ENCODE data around the gene KXD1.

The KXD1 gene

DNA sequence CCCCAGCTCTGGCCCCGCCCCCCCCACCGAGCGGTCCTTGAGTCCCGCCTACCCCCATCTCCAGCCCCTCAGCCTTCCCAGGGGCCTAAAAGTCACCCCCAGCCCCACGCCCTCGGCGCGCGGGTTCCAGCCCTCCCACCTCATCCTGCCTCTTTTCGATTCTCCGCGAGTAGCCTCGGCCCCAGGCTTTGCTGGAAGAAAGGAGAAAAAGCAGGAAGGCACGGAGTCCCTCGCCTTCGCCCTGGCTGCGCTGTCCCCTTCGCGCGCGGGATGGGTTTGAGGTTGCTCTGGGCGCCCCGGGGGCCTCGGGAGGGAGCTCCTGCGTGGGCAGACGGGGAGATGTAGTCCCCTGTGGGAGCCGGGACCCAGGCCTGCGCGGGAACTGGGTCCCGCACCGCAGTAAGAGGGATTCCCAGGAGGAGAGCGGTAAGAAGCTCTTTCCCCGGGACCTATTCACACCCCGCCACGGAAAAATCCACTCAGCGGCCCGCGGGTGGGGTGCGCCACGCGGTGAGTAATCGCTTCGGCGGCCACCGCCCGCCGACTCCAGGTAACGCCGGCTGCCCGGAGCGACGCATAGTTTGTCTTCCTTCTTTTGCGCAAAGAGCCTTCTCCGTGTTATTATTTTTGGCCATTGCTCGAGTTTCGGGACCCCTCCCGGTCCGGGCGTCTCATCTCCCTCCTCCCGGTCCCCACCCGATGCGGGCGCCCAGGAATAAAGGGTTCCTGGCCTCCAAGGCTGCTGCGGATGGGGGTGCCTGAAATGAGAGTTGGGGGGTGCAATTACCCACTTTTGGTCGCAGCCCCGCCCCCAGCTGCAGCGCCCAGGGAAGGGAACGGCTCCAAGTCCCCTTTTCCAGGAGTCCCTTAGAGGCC is 49.8 kb downstream of the KXD1 start:
- no peak for DNase-seq (ENCODE audit: low read depth)
- TF ChIP-seq, protein P1, sequence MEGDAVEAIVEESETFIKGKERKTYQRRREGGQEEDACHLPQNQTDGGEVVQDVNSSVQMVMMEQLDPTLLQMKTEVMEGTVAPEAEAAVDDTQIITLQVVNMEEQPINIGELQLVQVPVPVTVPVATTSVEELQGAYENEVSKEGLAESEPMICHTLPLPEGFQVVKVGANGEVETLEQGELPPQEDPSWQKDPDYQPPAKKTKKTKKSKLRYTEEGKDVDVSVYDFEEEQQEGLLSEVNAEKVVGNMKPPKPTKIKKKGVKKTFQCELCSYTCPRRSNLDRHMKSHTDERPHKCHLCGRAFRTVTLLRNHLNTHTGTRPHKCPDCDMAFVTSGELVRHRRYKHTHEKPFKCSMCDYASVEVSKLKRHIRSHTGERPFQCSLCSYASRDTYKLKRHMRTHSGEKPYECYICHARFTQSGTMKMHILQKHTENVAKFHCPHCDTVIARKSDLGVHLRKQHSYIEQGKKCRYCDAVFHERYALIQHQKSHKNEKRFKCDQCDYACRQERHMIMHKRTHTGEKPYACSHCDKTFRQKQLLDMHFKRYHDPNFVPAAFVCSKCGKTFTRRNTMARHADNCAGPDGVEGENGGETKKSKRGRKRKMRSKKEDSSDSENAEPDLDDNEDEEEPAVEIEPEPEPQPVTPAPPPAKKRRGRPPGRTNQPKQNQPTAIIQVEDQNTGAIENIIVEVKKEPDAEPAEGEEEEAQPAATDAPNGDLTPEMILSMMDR (conservative IDR thresholded peaks at IDR 0.05; ENCODE audit: control insufficient read depth, insufficient read depth, low read depth, low read length): no peak
- no peak overlapping the region for H3K4me3 ChIP-seq (ENCODE audit: control insufficient read depth, low read depth, low read length)

DNA sequence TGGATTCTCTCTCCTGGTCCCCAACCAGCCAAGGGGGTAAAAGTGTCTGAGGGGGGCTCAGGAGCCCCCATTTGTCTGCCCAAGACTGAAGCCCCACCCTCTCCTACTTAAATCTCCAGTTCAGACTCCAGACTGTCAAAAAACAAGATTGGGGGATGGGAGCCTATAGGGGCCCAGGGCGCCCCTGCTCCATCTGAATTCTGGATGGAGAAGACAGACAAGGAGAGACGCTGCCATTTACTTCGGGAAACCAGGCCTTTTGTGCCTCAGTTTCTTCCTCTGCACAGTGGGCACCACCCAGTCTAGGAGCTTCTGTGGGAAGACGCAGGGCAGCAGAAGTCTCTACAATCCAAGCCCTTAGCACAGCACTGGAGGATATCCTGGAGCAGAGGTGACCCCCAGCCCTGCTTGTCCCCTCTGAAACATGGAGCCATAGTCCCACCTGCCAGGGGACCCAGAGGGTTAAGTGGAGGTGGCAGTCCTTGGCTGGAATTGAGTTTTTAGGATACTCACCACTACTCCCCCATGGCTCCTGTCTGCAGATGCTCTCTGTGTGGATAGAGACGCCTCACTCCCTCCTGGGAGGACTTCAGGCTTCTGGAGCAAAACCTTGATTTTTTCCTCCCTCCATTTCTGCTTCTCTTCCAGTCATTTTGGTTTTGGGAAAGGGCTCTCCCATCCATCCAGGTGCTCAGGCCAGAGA is 50.6 kb downstream of the KXD1 start:
- no peak overlapping the region for H3K4me3 ChIP-seq (ENCODE audit: control insufficient read depth, low read depth, low read length)
- DNase-seq (ENCODE audit: low read depth): no peak
- TF ChIP-seq, protein P1 (conservative IDR thresholded peaks at IDR 0.05; ENCODE audit: control insufficient read depth, insufficient read depth, low read depth, low read length): no peak

DNA sequence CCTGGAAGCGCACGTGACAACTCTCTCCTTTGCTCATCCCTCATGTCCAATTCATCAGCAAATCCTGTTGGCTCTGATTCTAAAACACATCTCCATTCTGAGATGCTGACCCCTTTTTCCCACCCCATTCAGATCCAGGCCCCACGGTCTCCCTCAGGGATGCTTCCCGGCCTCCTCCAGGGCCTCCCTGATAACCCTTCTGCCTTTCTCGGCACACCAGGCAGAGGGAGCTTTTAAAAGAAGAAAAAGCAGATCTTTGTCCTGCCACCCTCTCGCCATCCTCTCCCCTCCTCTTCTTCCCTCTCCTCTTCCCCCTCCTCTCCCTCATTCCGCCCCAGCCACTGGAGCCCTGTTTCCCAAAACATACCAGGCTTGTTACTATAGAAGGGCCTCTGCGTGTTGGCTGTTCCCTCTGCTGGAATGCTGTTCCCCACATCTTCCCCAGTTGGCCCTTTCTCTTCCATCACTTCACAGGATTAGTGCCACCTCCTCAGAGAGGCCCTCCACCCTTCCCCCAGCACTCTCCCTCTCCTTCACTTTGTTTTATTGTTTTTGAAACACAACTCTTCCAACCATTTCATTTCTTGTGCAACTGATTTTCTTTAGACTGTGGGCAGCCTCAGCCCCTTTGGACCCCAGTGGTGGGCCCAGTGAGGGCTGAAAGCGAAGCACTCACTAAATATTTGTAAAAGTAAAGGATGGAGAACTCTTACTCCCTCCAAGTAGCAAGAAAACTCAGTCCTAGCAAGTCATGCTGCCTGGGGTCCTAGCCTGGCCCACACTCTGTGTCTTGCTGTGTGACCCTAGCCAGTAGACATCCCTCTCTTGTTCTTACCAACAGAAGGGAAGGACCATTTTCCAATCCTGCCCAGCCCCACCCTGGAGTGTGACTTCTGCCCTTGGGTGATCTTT is 51.4 kb downstream of the KXD1 start:
- TF ChIP-seq, protein P1 (conservative IDR thresholded peaks at IDR 0.05; ENCODE audit: control insufficient read depth, insufficient read depth, low read depth, low read length): no peak
- DNase-seq (ENCODE audit: low read depth): no peak
- no peak overlapping the region for H3K4me3 ChIP-seq (ENCODE audit: control insufficient read depth, low read depth, low read length)

DNA sequence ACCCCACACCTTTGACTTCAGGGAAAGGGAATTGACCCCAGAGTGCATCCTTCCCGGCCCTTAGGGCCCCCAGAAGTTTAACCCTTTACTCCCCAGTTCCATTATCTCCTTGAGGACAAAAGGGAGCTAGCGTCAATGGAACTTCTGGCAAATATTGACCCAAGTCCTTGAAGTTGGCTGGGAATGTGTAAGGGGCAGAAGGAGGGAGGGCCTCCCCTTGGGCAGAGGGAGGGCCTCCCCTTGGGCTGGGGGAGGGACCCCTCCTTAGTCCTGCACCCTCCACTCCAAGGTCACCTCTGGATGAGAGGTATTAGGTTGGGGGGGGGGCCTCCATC is 52.0 kb downstream of the KXD1 start:
- no peak overlapping the region for H3K4me3 ChIP-seq (ENCODE audit: control insufficient read depth, low read depth, low read length)
- no peak for DNase-seq (ENCODE audit: low read depth)
- TF ChIP-seq, protein P1 (conservative IDR thresholded peaks at IDR 0.05; ENCODE audit: control insufficient read depth, insufficient read depth, low read depth, low read length): no peak

DNA sequence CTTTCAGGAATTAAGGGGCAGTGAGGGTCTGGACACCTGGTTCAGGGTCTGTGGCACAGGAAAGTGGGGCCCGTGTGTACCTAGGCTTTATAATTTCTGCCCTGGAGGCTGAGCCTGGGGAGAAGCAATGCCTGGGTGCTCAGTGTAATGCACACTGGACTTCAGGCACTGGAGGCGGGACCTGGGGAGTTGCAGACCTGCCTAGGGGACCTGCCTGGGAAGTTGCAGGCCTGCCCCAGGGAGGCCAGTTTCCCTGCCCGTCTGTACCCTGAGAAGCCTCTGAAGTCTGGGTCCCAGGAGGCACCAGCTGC is 52.5 kb downstream of the KXD1 start:
- DNase-seq (ENCODE audit: low read depth): no peak
- H3K4me3 ChIP-seq (ENCODE audit: control insufficient read depth, low read depth, low read length): no peak overlapping the region
- TF ChIP-seq, protein P1 (conservative IDR thresholded peaks at IDR 0.05; ENCODE audit: control insufficient read depth, insufficient read depth, low read depth, low read length): no peak

DNA sequence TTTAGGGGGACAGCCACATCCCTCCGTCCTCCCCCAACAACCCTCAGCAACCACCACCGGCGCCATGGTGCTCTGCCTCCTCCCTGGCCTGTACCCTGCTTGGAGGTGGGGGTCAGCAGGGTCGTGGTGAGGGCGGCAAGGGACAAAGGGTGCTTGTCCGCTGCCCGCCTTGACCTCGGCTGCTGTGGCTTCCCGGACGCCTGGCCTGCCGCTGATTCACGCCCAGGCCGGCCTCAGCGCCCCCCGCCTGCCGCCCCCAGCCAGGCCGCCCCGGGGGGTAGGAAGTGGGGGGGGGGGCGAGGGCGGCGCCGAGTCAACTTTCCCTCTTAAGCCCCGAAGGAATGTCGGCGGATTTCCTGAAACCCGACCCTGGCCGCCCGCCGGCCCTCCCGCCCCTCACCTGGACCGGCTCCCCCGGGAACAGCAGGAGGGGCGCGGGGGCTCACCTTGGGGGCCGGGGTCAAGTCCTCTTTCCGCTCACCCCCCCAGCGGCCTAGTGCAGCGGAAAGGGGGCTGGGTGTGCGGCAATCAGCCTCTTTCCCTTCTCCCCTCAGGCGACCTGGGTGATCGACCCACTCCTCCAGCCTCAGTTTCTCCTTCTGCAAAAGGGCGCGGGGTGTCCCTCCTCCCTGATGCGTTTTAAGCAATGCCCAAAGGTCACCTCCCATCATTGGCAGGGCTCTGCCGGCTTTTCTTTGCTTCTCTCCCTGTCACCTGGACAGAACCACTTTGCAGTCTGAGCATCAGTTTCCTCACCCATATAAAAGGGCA is 53.1 kb downstream of the KXD1 start:
- no peak overlapping the region for H3K4me3 ChIP-seq (ENCODE audit: control insufficient read depth, low read depth, low read length)
- TF ChIP-seq, protein P1 (conservative IDR thresholded peaks at IDR 0.05; ENCODE audit: control insufficient read depth, insufficient read depth, low read depth, low read length): no peak

More for the DNA sequence above, 53.1 kb downstream of the KXD1 start:
- DNase-seq (ENCODE audit: low read depth): no peak
